Measurements from ENCODE around the gene METTL8. TPM values are rescaled to one million over a fixed set of nuclear protein-coding genes. Genes with fewer than 3 reads are reported as not detected.

METTL8 gene
- total RNA-seq, 1 experiment from 2014 or later = 25.7 TPM

DNA sequence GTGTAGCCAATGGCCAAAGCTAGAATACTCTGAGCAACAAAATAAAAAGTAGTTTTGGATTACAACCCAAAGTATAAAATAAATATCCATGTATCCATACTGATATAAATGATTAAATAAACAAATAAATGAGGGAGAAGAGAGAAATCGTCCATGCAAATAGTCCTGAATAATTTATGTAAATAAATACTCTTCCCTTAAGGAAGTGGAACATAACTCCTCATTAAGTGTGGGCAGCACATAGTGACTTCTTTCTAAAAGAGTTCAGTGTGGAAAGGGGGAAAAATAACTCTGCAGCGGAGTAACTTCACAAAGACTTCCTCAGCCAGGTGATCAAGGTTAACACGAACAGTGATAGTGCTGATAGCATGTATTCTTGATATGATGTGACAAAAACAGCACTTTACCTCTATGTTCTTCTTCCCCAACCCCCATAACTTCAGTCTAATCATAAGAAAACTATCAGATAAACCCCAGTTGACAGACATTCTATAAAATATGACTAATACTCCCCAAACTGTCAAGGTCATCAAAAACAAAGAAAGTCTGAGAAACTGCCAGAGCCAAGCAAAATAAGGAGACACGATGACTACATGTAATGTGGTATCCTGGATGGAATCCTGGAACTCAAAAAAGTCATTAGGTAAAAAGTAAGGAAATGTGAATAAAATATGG lies 30.7 kb downstream of the METTL8 start:
- Mint-ChIP-seq H3K4me1 (ENCODE audit: low read depth, unreplicated experiment) (no peaks in the 10 kb centered on the region), H3K36me3 (ENCODE audit: insufficient read depth, unreplicated experiment) (no peaks in the 10 kb centered on the region), H3K27me3 (ENCODE audit: insufficient read depth, unreplicated experiment) (no peaks in the 10 kb centered on the region), H3K9me3 (ENCODE audit: unreplicated experiment) (peaks cover 10% of the 10 kb centered on the region), H3K4me3 (ENCODE audit: unreplicated experiment) (no peak overlapping the region), H3K27ac (ENCODE audit: unreplicated experiment) (no peak overlapping the region)
- Histone ChIP-seq H3K4me1 (no peaks in the 10 kb centered on the region), H3K36me3 (ENCODE audit: control insufficient read depth, insufficient read depth, low read length) (no peaks in the 10 kb centered on the region; the same call in 1 of the 2 replicates), H3K4me3 (ENCODE audit: low read depth, low read length) (no peak overlapping the region), H3K27me3 (replicated peaks; ENCODE audit: control insufficient read depth, insufficient read depth, low read length) (no peaks in the 10 kb centered on the region), H3K9me3 (no peaks in the 10 kb centered on the region)
- POLR2A ChIA-PET = no interaction called here
- intact Hi-C loops (cut with micrococcal nuclease; ENCODE audit: unreplicated experiment) = no loop called here
- CTCF ChIA-PET = no interaction called here
- no peak for DNase-seq
- TF ChIP-seq, protein P1, sequence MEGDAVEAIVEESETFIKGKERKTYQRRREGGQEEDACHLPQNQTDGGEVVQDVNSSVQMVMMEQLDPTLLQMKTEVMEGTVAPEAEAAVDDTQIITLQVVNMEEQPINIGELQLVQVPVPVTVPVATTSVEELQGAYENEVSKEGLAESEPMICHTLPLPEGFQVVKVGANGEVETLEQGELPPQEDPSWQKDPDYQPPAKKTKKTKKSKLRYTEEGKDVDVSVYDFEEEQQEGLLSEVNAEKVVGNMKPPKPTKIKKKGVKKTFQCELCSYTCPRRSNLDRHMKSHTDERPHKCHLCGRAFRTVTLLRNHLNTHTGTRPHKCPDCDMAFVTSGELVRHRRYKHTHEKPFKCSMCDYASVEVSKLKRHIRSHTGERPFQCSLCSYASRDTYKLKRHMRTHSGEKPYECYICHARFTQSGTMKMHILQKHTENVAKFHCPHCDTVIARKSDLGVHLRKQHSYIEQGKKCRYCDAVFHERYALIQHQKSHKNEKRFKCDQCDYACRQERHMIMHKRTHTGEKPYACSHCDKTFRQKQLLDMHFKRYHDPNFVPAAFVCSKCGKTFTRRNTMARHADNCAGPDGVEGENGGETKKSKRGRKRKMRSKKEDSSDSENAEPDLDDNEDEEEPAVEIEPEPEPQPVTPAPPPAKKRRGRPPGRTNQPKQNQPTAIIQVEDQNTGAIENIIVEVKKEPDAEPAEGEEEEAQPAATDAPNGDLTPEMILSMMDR (IDR thresholded peaks at IDR 0.05; ENCODE audit: insufficient read depth in 1 of 2, low read depth in 1 of 2, low read length in 1 of 2, severe bottlenecking in 1 of 2, unreplicated experiment in 1 of 2) = no peak
- BruUV-seq (replicated peaks) = no TSS peak

DNA sequence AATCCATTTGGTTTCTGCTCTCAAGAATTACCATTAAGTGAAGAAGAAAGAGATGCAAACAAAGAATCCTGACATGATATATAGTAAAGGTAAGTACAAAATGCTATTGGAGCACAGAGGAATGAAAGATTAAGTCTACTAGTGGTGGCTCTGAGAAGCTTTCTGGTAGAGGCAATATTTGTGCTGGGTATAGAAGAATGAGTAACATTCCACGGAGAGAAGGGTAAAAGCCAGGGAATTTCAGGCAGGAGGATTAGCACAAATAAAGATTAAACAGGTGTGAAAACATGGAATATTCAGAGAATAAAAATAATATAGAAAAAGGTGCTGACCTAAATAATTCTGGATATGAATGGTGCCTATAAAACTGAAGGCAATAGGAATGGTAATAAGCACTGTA lies 31.8 kb downstream of the METTL8 start:
- DNase-seq = no peak
- CTCF ChIA-PET = no interaction called here
- POLR2A ChIA-PET = no interaction called here
- Histone ChIP-seq H3K27me3 (replicated peaks; ENCODE audit: control insufficient read depth, insufficient read depth, low read length) (no peaks in the 10 kb centered on the region), H3K36me3 (ENCODE audit: control insufficient read depth, insufficient read depth, low read length) (no peaks in the 10 kb centered on the region; the same call in 1 of the 2 replicates), H3K4me1 (no peaks in the 10 kb centered on the region), H3K9me3 (no peaks in the 10 kb centered on the region), H3K4me3 (ENCODE audit: low read depth, low read length) (no peak overlapping the region)
- BruUV-seq (replicated peaks) = no TSS peak
- Mint-ChIP-seq H3K9me3 (ENCODE audit: unreplicated experiment) (peaks cover 10% of the 10 kb centered on the region), H3K4me3 (ENCODE audit: unreplicated experiment) (no peak overlapping the region), H3K27me3 (ENCODE audit: insufficient read depth, unreplicated experiment) (no peaks in the 10 kb centered on the region), H3K27ac (ENCODE audit: unreplicated experiment) (no peak overlapping the region), H3K4me1 (ENCODE audit: low read depth, unreplicated experiment) (no peaks in the 10 kb centered on the region), H3K36me3 (ENCODE audit: insufficient read depth, unreplicated experiment) (no peaks in the 10 kb centered on the region)
- TF ChIP-seq, protein P1 (IDR thresholded peaks at IDR 0.05; ENCODE audit: insufficient read depth in 1 of 2, low read depth in 1 of 2, low read length in 1 of 2, severe bottlenecking in 1 of 2, unreplicated experiment in 1 of 2) = no peak
- intact Hi-C loops (cut with micrococcal nuclease; ENCODE audit: unreplicated experiment) = no loop called here

DNA sequence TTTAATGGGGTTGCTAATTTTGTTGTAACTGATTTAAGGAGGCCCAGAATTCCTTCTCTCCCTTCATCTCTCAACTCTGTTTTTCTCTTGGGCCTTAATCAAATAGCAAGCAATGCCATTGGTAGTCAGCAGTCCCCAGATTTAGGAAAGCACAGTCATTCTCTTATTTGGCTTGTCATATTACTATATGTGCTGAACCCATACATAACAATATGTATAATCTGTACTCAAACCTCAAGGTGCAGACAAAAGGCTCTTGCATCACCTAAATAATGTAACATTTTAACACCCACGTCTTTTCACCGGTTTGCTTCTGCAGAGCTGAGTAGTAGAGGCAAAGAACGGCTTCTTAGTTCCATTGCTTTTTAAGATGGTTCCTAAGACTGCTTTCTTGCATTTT lies 33.4 kb downstream of the METTL8 start:
- no TSS peak for BruUV-seq (replicated peaks)
- no peak overlapping the region for H3K4me3 ChIP-seq (ENCODE audit: low read depth, low read length)
- intact Hi-C loops (cut with micrococcal nuclease; ENCODE audit: unreplicated experiment) = no loop called here
- POLR2A ChIA-PET = no interaction called here
- H3K9me3 Mint-ChIP-seq (ENCODE audit: unreplicated experiment) = peaks cover 10% of the 10 kb centered on the region
- DNase-seq = no peak
- no peaks in the 10 kb centered on the region; the same call in 1 of the 2 replicates for H3K36me3 ChIP-seq (ENCODE audit: control insufficient read depth, insufficient read depth, low read length)
- no peaks in the 10 kb centered on the region for H3K9me3 ChIP-seq
- no peaks in the 10 kb centered on the region for H3K4me1 ChIP-seq
- no peaks in the 10 kb centered on the region for H3K4me1 Mint-ChIP-seq (ENCODE audit: low read depth, unreplicated experiment)
- H3K27me3 Mint-ChIP-seq (ENCODE audit: insufficient read depth, unreplicated experiment) = no peaks in the 10 kb centered on the region
- H3K27me3 ChIP-seq (replicated peaks; ENCODE audit: control insufficient read depth, insufficient read depth, low read length) = no peaks in the 10 kb centered on the region
- no peak overlapping the region for H3K4me3 Mint-ChIP-seq (ENCODE audit: unreplicated experiment)
- TF ChIP-seq, protein P1 (IDR thresholded peaks at IDR 0.05; ENCODE audit: insufficient read depth in 1 of 2, low read depth in 1 of 2, low read length in 1 of 2, severe bottlenecking in 1 of 2, unreplicated experiment in 1 of 2) = no peak
- H3K36me3 Mint-ChIP-seq (ENCODE audit: insufficient read depth, unreplicated experiment) = no peaks in the 10 kb centered on the region
- CTCF ChIA-PET = interaction anchor here (1.0 kb wide), 1 partner anchor 16 kb away, joined by 3 read pairs; no protein-coding TSS in a partner anchor
- H3K27ac Mint-ChIP-seq (ENCODE audit: unreplicated experiment) = no peak overlapping the region
